Colon (tissue), 2 donors: ENCODE results near the gene COX7B.

Experiments
- FAIRE-seq: peaks from 2 replicates; lab custom pipeline; 2012; peaks lifted over from hg19 to GRCh38; lab: Jason Lieb, UNC
- donor health status: control.
- donor health status: control.

Gene COX7B

GRCh38 chrX:77945910-77946545, 46.8 kb downstream of the COX7B start:
- no peak for FAIRE-seq

DNA sequence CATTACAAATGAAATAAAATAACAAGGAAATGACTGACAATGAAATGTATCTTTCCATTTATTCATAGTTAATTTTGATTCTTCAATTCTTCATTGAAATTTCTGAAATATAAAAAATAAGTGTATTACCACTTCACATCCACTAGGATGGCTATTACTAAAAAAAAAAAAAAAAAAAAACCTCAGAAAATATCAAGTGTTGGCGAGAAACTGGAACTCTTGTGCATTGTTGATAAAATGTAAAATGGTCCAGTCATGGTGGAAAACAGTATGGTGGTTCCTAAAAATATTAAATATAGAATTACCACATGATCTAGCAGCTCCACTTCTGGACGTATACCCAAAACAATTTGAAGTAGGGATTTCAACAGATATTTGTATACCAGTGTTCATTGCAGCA, 47.3 kb downstream of the COX7B start:
- FAIRE-seq, result peak; percentile 92

DNA sequence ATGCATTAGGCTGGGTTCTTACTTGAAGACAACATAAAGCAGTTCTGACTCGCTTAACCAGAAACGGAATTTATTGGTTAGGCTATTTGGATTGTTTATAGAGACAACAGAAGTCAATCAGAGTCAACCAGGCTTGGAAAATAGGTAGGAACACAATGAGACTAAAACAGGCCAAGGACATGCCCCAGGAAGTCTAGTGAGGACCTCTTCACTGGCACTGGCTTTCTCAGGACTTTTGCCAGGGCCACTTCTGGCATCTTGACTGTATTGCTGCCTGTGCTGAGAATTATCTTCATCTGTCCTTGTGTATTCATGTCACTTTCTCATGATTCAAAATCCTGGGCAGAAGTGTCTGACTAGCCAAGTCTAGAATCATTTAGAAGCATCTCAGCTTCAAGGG, 50.6 kb downstream of the COX7B start:
- no peak for FAIRE-seq

DNA sequence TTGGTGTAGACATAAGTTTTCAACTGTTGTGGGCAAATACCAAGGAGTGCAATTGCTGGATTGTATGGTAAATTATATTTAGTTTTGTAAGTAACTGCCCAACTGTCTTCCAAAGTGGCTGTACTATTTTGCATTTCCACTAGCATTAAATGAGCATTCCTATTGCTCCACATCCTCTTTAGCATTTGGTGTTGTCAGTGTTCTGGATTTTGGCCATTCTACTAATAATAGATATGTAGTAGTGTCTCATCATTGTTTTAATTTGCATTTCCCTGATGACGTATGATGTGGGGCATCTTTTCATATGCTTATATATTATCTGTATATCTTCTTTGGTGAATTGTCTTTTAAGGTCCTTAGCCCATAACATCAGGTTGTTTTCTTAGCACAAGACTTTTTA, 52.9 kb downstream of the COX7B start:
- FAIRE-seq, result no peak

DNA sequence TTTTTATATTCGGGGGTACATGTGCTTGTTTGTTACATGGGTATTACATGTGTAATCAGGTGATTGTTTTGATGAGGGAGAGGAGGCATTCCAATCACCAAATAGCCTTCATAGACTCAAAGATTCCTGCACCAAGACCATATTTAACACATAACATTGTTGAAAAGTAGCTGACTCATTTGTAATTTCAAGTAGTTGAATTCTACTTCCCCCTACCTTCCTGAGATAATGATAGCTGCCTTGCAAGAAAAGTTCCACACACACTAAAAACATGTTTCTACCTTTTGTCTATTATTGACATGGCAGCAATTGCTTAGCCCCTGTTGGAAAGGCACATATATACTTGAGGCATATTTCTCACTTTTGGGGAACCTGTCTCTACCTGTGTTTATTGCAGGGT, 54.0 kb downstream of the COX7B start:
- no peak for FAIRE-seq

GRCh38 chrX:77953708-77954107, 54.4 kb downstream of the COX7B start:
- peak; percentile 14 for FAIRE-seq
